Measurements from ENCODE around the gene SETDB2. TPM values are rescaled to one million over a fixed set of nuclear protein-coding genes. Genes with fewer than 3 reads are reported as not detected.

SETDB2 gene
- total RNA-seq, 1 experiment from 2014 or later = 2.7 TPM

GRCh38 chr13:49466292-49466838 is 22.3 kb downstream of the SETDB2 start:
- H3K4me2 ChIP-seq (ENCODE audit: low read length) = no peak overlapping the region
- CTCF ChIA-PET = no interaction called here
- H3K4me1 ChIP-seq (ENCODE audit: insufficient read depth, low read length) = no peaks in the 10 kb centered on the region
- H3K27me3 ChIP-seq (ENCODE audit: low read length) = no peaks in the 10 kb centered on the region
- peaks cover 4% of the 10 kb centered on the region; the same call in 1 of the 2 replicates for H3K9me3 ChIP-seq (ENCODE audit: low read length)
- DNase-seq = no peak
- H3F3A ChIP-seq (ENCODE audit: low read length, unreplicated experiment) = no peaks in the 10 kb centered on the region
- H3K9ac ChIP-seq (ENCODE audit: low read length) = no peak overlapping the region
- no peaks in the 10 kb centered on the region for H3K9me2 ChIP-seq (replicated peaks; ENCODE audit: low read length)
- peaks cover 24% of the 10 kb centered on the region for H3K36me3 ChIP-seq (ENCODE audit: low read depth, low read length)
- ATAC-seq = no peak
- no TSS peak for BruUV-seq (replicated peaks)
- H2AFZ ChIP-seq (ENCODE audit: low read length) = no peak overlapping the region
- no peak overlapping the region for H3K27ac ChIP-seq (ENCODE audit: low read length)
- TF ChIP-seq EZH2phosphoT487 (IDR thresholded peaks at IDR 0.05; ENCODE audit: borderline replicate concordance, low read length) (no peak), CTCF (conservative IDR thresholded peaks at IDR 0.05; ENCODE audit: low read depth, low read length) (no peak), EZH2 (IDR thresholded peaks at IDR 0.05; ENCODE audit: low read length, unreplicated experiment) (no peak)
- intact Hi-C loops (cut with micrococcal nuclease) = no loop called here
- H3K79me2 ChIP-seq (ENCODE audit: low read length) = no peaks in the 10 kb centered on the region
- no peaks in the 10 kb centered on the region for H4K20me1 ChIP-seq (ENCODE audit: low read length)
- H3K4me3 ChIP-seq (ENCODE audit: low read length) = no peak overlapping the region
- POLR2A ChIA-PET (ENCODE audit: unreplicated experiment) = no interaction called here

GRCh38 chr13:49472186-49472585 is 28.1 kb downstream of the SETDB2 start:
- Histone ChIP-seq H3K79me2 (ENCODE audit: low read length) (no peaks in the 10 kb centered on the region), H3K4me2 (ENCODE audit: low read length) (no peak overlapping the region)
- no TSS peak for BruUV-seq (replicated peaks)

GRCh38 chr13:49476529-49476928 is 32.5 kb downstream of the SETDB2 start:
- H4K20me1 ChIP-seq (ENCODE audit: low read length) = no peaks in the 10 kb centered on the region
- no peaks in the 10 kb centered on the region for H3K9me3 ChIP-seq (ENCODE audit: low read length)
- ATAC-seq = no peak
- DNase-seq = no peak
- no peak overlapping the region for H3K27ac ChIP-seq (ENCODE audit: low read length)
- H3K4me3 ChIP-seq (ENCODE audit: low read length) = no peak overlapping the region
- no peaks in the 10 kb centered on the region for H3F3A ChIP-seq (ENCODE audit: low read length, unreplicated experiment)
- H3K9me2 ChIP-seq (replicated peaks; ENCODE audit: low read length) = no peaks in the 10 kb centered on the region
- no TSS peak for BruUV-seq (replicated peaks)
- H3K4me1 ChIP-seq (ENCODE audit: insufficient read depth, low read length) = no peaks in the 10 kb centered on the region
- POLR2A ChIA-PET (ENCODE audit: unreplicated experiment) = no interaction called here
- no peaks in the 10 kb centered on the region for H3K27me3 ChIP-seq (ENCODE audit: low read length)
- CTCF ChIA-PET = no interaction called here
- no peaks in the 10 kb centered on the region for H3K79me2 ChIP-seq (ENCODE audit: low read length)
- TF ChIP-seq EZH2phosphoT487 (IDR thresholded peaks at IDR 0.05; ENCODE audit: borderline replicate concordance, low read length) (no peak), CTCF (conservative IDR thresholded peaks at IDR 0.05; ENCODE audit: low read depth, low read length) (no peak), EZH2 (IDR thresholded peaks at IDR 0.05; ENCODE audit: low read length, unreplicated experiment) (no peak)
- 0 out of 2 replicates have a peak, but pooled peaks cover 4% of the 10 kb centered on the region for H3K36me3 ChIP-seq (ENCODE audit: low read depth, low read length)
- intact Hi-C loops (cut with micrococcal nuclease) = no loop called here
- H2AFZ ChIP-seq (ENCODE audit: low read length) = no peak overlapping the region
- no peak overlapping the region for H3K9ac ChIP-seq (ENCODE audit: low read length)
- H3K4me2 ChIP-seq (ENCODE audit: low read length) = no peak overlapping the region

More at GRCh38 chr13:49472186-49472585, 28.1 kb downstream of the SETDB2 start:
- no peak for TF ChIP-seq EZH2 (IDR thresholded peaks at IDR 0.05; ENCODE audit: low read length, unreplicated experiment)
- POLR2A ChIA-PET (ENCODE audit: unreplicated experiment) = no interaction called here
- no peaks in the 10 kb centered on the region for H4K20me1 ChIP-seq (ENCODE audit: low read length)
- no peaks in the 10 kb centered on the region for H3F3A ChIP-seq (ENCODE audit: low read length, unreplicated experiment)
- no peak overlapping the region for H3K27ac ChIP-seq (ENCODE audit: low read length)
- no peak overlapping the region for H3K4me3 ChIP-seq (ENCODE audit: low read length)
- CTCF ChIA-PET = no interaction called here
- H3K9me3 ChIP-seq (ENCODE audit: low read length) = no peaks in the 10 kb centered on the region
- no peaks in the 10 kb centered on the region for H3K27me3 ChIP-seq (ENCODE audit: low read length)
- DNase-seq (no peak), ATAC-seq (no peak)
- H3K4me1 ChIP-seq (ENCODE audit: insufficient read depth, low read length) = no peaks in the 10 kb centered on the region
- intact Hi-C loops (cut with micrococcal nuclease) = no loop called here
- H3K9me2 ChIP-seq (replicated peaks; ENCODE audit: low read length) = no peaks in the 10 kb centered on the region
- no peak overlapping the region for H2AFZ ChIP-seq (ENCODE audit: low read length)
- 0 out of 2 replicates have a peak, but pooled peaks cover 4% of the 10 kb centered on the region for H3K36me3 ChIP-seq (ENCODE audit: low read depth, low read length)
- H3K9ac ChIP-seq (ENCODE audit: low read length) = no peak overlapping the region

All from PC-3 (cell line).